ENCODE results near the gene PRR32.
"Not testable (repeated sequence)": the region's sequence is repeated elsewhere in the genome, so short reads cannot be mapped to it uniquely, and the experiment has no call there.

PRR32 gene, protein sequence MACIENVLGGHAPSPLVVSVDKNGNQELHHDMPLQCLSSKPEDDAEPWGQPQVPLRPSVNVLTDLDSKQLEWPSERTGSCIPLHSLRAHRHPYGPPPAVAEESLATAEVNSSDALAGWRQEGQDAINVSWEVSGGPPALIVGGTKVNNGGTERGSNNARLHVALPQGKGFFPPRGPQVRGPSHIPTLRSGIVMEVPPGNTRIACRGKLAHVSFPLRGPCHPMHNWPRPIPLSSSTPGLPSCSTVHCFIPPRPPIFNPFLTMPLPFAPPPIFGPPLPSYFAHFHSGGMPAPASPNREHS

DNA sequence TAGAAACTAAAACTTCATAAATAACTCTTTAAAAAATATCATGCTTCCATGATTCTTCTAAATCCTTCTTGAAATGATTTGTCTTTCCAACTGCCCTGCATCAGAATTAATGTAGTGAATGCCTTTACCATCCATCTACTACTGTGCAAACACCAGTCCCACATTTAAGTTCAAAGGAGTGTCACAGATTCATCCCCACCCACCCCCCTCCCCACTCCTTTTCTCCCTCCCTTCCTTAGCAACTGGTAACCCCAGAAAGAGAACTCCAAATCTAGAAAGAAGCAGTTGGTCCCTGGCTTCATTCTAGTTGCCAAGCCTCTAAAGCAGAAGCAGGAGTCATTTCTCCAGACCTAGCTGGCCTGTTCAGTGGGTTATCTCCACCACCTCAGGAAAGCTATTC lies at the start of gene PRR32:
Gene PRR32 (plus strand): TSS at position 301 of the 400 bp plus-strand sequence. CDS start 115 bp downstream, outside the sequence.
- DNase-seq: no peak

DNA sequence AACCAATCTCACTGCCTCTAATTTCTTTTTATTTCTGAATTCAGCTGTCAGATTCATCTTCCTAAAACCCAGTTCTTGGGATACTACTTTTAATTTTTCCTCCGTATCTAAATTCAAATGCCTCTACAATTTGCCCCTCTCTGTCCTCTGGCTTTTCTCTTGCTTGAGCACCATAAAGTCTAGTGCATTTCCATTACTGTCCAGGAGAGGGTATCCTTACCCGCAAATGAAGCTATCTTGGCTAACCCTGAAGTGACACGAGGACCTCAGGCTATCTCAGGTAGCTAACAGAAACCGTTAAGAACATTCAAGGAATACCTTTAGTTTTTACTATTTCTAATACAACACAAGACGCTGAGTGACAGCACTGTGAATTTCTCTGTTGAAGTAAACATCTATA lies 49.4 kb upstream of the PRR32 start:
- peak; percentile 22 for DNase-seq

DNA sequence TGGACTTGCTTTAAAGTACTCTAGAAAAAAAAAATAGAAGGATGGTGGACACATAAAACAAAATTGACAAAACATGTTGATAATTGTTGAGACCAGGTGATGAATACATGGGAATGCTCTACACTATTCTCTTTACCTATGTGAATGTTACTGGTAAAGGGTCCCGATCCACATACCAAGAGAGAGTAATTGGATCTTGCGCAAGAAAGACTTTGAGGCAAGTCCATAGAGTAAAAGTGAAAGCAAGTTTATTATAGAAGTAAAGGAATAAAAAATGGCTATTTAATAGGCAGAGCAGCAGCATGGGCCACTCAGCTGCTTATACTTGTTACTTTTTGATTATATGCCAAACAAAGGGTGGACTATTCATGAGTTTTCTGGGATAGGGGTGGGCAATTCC lies 34.0 kb upstream of the PRR32 start:
- DNase-seq: no peak

DNA sequence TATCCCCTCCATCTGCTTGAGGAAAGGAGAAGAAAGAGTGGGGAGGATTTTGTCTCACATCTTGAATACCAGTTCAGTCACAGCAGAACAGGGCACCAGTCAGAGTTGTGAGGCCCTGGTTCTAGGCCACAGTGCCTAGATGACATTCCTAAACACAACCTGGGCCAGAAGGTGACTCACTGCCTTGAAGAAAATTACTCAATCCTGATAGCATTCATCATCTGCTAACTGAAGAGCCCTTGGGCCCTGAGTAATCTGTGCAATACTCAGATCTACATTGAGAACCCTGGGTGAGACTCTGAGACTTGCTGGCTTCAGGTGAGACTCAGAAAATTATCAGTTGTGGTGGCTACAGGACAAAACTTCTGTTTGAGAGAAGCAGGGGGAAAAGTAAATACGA lies 20.5 kb upstream of the PRR32 start:
- DNase-seq: no peak

DNA sequence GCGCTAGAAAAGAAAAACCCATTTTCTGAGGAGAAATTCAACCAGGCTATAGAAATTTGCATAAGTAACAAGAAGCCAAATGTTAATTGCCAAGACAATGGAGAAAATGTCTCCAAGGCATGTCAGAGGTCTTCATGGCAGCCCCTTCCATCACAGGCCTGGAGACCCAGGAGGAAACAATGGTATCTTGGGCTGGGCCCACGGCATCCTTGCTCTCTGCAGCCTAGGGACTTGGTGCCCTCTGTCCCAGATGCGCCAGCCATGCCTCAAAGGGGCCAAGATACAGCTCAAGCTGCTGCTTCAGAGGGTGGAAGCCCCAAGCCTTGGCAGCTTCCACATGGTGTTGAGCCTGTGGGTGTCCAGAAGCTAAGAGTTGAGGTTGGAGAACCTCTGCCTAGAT lies 12.7 kb upstream of the PRR32 start:
- DNase-seq: not testable (repeated sequence)

DNA sequence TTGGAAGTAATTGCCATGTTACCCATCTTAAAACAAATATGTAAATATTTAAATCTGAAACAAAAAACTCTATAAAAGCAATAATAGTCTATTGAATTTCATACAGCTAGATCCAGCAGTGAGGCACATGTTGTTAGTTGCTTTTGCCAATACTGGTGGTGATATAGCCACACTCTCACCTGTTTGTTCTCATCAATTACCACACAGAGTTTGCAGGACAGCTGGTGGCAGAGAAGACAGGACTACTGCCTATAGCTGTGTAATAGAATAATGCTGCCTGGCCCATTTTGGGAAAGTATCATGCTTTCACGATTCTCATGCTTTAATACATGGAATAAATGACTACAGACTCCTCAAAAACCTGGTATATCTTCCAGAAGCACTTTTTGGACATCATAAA lies 3.7 kb upstream of the PRR32 start:
- no peak for DNase-seq

DNA sequence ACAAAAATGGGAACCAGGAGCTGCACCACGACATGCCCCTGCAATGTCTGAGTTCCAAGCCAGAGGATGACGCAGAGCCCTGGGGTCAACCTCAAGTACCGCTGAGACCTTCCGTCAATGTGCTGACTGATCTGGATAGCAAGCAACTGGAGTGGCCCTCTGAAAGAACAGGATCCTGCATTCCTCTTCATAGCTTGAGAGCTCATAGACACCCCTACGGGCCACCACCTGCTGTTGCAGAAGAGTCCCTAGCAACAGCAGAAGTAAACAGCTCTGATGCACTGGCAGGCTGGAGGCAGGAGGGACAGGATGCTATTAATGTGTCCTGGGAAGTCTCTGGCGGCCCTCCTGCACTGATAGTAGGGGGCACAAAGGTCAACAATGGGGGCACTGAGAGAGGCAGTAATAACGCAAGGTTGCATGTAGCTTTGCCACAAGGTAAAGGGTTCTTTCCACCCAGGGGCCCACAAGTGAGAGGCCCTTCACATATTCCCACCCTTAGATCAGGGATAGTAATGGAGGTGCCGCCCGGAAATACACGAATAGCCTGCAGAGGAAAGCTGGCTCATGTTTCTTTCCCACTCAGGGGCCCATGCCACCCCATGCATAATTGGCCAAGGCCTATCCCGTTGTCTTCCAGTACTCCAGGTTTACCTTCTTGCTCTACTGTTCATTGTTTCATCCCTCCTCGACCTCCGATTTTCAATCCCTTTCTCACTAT lies 1.3 kb downstream of the PRR32 start:
- no peak for DNase-seq

DNA sequence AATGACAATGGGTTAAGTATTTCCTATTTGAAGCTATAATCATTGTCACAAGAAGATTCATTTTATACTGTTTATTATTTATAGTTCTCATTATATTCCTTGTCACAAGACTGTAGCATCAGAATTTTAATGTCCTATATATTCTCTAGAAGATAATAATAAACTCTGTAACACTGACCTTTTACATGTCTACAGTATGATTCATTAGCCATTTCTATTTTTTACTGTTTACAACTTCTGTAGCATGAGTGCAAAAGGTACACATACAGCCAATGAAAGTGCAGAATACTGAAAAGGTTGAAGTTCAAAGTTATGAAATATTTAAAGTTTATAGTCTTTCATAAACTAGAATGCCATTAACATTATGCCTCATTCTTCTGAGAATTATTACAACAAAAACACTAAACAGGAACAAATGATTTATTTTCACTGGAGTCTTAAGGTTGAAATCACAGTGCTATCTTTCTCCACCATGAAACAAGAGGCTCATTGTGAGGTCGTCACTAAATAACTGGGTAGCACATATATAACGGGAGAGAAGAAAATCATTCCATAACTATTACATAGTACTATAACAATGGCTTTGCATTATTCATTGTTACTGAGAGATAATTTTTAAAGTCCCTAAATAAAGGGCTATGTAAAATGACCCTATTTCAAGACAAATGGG lies 4.9 kb downstream of the PRR32 start:
- no peak for DNase-seq

DNA sequence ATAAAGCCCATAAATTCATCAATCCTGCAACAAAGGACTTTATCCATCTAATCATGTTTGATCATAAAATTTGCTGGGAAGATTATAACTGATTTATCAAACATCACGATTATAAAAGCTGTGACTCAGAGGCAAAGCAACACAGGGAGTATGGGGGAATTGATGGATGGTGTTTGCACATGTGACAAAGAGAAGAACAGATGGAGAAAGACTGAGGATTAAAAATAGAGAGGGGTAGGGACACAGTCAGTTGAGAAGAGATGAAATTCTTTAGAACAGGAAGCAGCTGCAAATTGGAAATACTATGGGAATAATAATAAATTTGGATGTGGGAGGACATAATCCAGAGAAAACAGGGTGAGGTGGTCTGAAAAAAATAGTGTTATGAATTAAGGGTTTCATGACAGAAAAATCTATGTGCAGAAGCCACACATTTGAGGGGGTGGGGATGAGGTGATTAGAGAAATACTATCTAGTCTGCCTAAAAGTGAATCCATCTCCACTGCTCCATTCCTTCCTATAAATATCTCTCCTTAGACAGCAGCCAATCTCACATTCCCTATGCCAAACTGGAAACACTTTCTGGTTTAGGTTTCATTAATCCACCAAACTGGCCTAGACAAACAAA lies 6.2 kb downstream of the PRR32 start:
- no peak for DNase-seq

DNA sequence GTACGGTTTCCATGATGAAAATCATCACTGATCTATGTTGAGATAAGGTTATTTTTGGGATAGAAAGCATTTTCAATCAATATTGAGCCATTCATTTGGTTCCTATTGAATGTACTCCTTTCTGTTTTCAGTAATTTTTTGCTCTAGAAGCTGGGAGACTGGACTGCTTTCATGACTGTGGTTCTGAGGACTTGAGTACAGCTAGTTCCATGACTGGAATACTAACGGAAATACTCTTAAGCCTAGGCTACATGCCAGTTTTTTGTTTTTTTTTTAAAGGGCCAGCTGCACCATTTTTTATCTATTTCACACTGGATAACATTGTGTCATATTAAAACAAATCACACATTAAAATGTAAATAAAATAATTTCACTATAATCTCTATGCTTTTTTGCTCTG lies 16.7 kb downstream of the PRR32 start:
- no peak for DNase-seq

DNA sequence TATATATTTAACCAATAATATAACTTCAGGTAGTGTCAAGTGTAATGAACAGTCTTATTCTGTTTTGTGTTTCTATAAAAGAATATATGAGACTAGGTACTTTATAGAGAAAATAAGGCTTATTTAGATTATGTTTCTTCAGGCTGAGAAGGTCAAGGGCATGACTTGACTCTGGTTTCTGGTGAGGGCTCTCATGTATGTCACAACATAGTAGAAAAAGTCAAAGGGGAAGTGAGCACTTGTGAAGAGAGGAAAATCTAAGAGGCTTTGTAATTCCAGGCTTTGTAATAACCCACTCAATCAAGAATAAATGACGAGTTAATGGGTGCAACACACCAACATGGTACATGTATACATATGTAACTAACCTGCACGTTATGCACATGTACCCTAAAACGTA lies 27.6 kb downstream of the PRR32 start:
- DNase-seq: no peak

DNA sequence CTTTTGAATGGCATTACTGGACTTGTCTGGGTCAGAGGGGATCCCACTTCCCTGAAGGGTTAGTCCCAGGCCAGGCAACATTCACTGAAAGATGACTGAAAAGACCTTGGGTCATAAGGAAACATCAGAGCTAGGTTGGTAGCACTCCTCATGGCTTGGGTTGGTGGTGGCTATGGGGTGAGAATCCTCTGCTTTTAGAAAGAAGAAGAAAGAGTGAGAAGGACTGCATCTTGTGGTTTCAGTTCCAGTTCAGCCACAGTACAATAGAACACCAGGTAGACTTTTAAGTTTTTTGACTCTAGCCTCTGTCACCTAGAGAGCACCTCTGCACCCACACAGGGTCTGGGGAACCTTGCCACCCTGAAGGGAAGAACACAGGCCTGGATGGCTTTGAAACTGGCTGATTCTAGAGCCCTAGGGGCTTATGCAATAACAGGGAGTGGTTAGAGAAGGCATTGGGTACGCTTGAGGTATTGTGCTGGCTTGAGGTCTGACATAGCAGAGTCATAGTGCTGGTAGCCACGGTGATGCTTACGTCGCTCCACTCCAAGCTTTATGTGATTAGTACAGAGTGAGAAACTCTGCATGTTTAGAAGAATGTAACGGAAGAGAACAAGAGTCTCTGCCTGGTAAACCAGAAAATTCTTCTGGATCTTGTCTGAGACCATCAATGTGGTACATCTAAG lies 36.5 kb downstream of the PRR32 start:
- DNase-seq: no peak
